Endothelial cell of umbilical vein (primary cell): Measurements from ENCODE around the gene CNOT6. TPM values are rescaled to one million over a fixed set of nuclear protein-coding genes. Genes with fewer than 3 reads are reported as not detected.

Experiments used
- BruUV-seq: library from RNA; stranded (reverse); fragments of 400-500 nt; replicated peaks from 2 replicates; lab custom pipeline; 2021; lab: Mats Ljungman, UMichigan
- CTCF ChIA-PET: fragments of 300-600, 350-600 bp; sonication (Branson Sonifier 250); formaldehyde crosslinking; loops from one replicate; lab custom pipeline; 2021; ENCODE audit warnings: antibody characterized with exemption, inconsistent platforms; lab: Charles Lee
- POLR2A ChIA-PET: fragments of 300-600, 350-600 bp; sonication (Branson Sonifier 250); formaldehyde crosslinking; loops from one replicate; lab custom pipeline; 2021; ENCODE audit warnings: antibody characterized with exemption, inconsistent platforms; lab: Charles Lee
- DNase-seq: peaks from one replicate; pipeline ENCODE4 v3.0.0-alpha.2; 2011; ENCODE audit warnings: low read depth, low spot score
- FAIRE-seq: peaks from 2 replicates; lab custom pipeline; 2011; peaks lifted over from hg19 to GRCh38; lab: Jason Lieb, UNC
- H2AFZ ChIP-seq: 2 replicates; pipeline ENCODE4 v1.6.0; 2012; ENCODE audit warnings: low read depth, low read length, control low read depth, inconsistent platforms
- H3K27ac ChIP-seq: 2 replicates; pipeline ENCODE4 v1.5.1; 2011; ENCODE audit warnings: low read depth, mild to moderate bottlenecking, control low read depth, low read length, moderate library complexity; ENCODE audit not compliant: insufficient read depth
- H3K27me3 ChIP-seq, 2 experiments: 2 replicates each; pipeline versions ENCODE4 v1.6.0 to v1.6.1; 2011; ENCODE audit warnings: low read length in 2 of 2, mixed read lengths in 1 of 2; ENCODE audit not compliant: control insufficient read depth in 2 of 2, insufficient read depth in 2 of 2
- H3K36me3 ChIP-seq, 2 experiments: 2 replicates in 1 of 2; 3 replicates in 1 of 2; pipeline ENCODE4 v1.5.1; 2011; ENCODE audit warnings: low read length in 2 of 2, mild to moderate bottlenecking in 1 of 2, moderate library complexity in 1 of 2; ENCODE audit not compliant: control insufficient read depth in 2 of 2, insufficient read depth in 2 of 2; ENCODE audit errors: extremely low read depth in 1 of 2
- H3K4me1 ChIP-seq: 3 replicates; pipeline ENCODE4 v1.5.1; 2011; ENCODE audit warnings: mild to moderate bottlenecking, low read length; ENCODE audit not compliant: control insufficient read depth, insufficient read depth; ENCODE audit errors: extremely low read depth
- H3K4me2 ChIP-seq: 2 replicates; pipeline ENCODE4 v1.6.1; 2011; ENCODE audit warnings: low read length, control low read depth, mixed read lengths; ENCODE audit not compliant: insufficient read depth
- H3K4me3 ChIP-seq, 3 experiments: fragments of 200-600 bp in 1 of 3; sonication (generic), shearing (Covaris generic) in 1 of 3; replicated peaks in 1 of 3; 2 replicates each; pipeline ENCODE4 v1.5.1; 2011 to 2016; ENCODE audit warnings: control low read depth in 3 of 3, low read length in 3 of 3, mild to moderate bottlenecking in 2 of 3, inconsistent platforms in 1 of 3, low read depth in 1 of 3, moderate library complexity in 1 of 3; ENCODE audit not compliant: insufficient read depth in 1 of 3
- H3K79me2 ChIP-seq: 2 replicates; pipeline ENCODE4 v1.6.0; 2012; ENCODE audit warnings: low read length, inconsistent platforms; ENCODE audit not compliant: control insufficient read depth, insufficient read depth
- H3K9ac ChIP-seq: replicated peaks from 2 replicates; pipeline ENCODE3; 2011; ENCODE audit warnings: low read length, control low read depth; ENCODE audit not compliant: insufficient read depth; ENCODE audit errors: extremely low read depth
- H3K9me1 ChIP-seq: replicated peaks from 3 replicates; pipeline ENCODE4 v1.6.0; 2011; ENCODE audit warnings: mild to moderate bottlenecking, low read length; ENCODE audit not compliant: control insufficient read depth, insufficient read depth; ENCODE audit errors: extremely low read depth
- H3K9me3 ChIP-seq: replicated peaks from 2 replicates; pipeline ENCODE4 v1.5.1; 2012; ENCODE audit warnings: low read length, inconsistent platforms; ENCODE audit not compliant: control insufficient read depth, insufficient read depth
- H4K20me1 ChIP-seq: replicated peaks from 2 replicates; pipeline ENCODE3; 2011; ENCODE audit warnings: mild to moderate bottlenecking, low read length; ENCODE audit not compliant: control insufficient read depth, insufficient read depth; ENCODE audit errors: extremely low read depth
- EZH2 ChIP-seq: IDR thresholded peaks from 2 replicates; pipeline ENCODE4 v1.6.1; 2012; ENCODE audit warnings: borderline replicate concordance, low read depth, mild to moderate bottlenecking, moderate library complexity, low read length, inconsistent platforms; ENCODE audit not compliant: severe bottlenecking
- FOS ChIP-seq: IDR thresholded peaks from 2 replicates; pipeline ENCODE4 v1.6.1; 2011; ENCODE audit warnings: mild to moderate bottlenecking, low read length, moderate library complexity, borderline replicate concordance; ENCODE audit not compliant: insufficient read depth
- GATA2 ChIP-seq: IDR thresholded peaks from 2 replicates; pipeline ENCODE4 v1.7.0; 2011; ENCODE audit warnings: low read depth, mild to moderate bottlenecking, moderate library complexity, mixed read lengths, low read length; ENCODE audit not compliant: insufficient read length, insufficient read depth
- JUN ChIP-seq: IDR thresholded peaks from 2 replicates; pipeline ENCODE4 v1.6.1; 2011; ENCODE audit warnings: borderline replicate concordance, low read depth; ENCODE audit not compliant: insufficient read length, insufficient read depth
- MYC ChIP-seq: IDR thresholded peaks from one replicate; pipeline ENCODE4 v1.6.1; 2011; ENCODE audit warnings: mild to moderate bottlenecking, low read depth, low read length
- POLR2A ChIP-seq: IDR thresholded peaks from 2 replicates; pipeline ENCODE4 v1.6.1; 2012; ENCODE audit warnings: low read depth, mild to moderate bottlenecking, control low read depth, low read length
- POLR2AphosphoS5 ChIP-seq: IDR thresholded peaks from 2 replicates; pipeline ENCODE4 v1.6.1; 2012; ENCODE audit warnings: low read depth, mild to moderate bottlenecking, control low read depth, low read length, moderate library complexity; ENCODE audit not compliant: insufficient read depth
- dilution Hi-C: fragments of 300-500 bp; cut with MboI; formaldehyde crosslinking; loops from one replicate; pipeline ENCODE4 v1.15.0; 2019; ENCODE audit warnings: low sequenced_read_pairs; ENCODE audit not compliant: extremely low pct_ligation_motif_present
- intact Hi-C: fragments of 100-400 bp; cut with micrococcal nuclease; formaldehyde crosslinking; loops from one replicate; pipeline ENCODE4 v1.10.0; 2022
- polyA plus RNA-seq, 4 experiments: library from polyadenylated mRNA; depleted of rRNA in 3 of 4; stranded (reverse) in 3 of 4; unstranded in 1 of 4; fragments of >200 nt; gene quantifications; 2 replicates each; pipeline versions ENCODE4 v1.2.1 to v1.2.3, GENCODE V29; 2011 to 2012; ENCODE audit warnings: missing spikeins in 1 of 4
- total RNA-seq: library from RNA; stranded (reverse); gene quantifications from 2 replicates; pipeline ENCODE4 v1.2.3, GENCODE V29; 2021
- TF ChIP-seq, protein P1 (sequence below), 2 donors: IDR thresholded peaks; 1 replicate in 1 of 2; 2 replicates in 1 of 2; pipeline ENCODE4 v1.5.1; 2011; ENCODE audit warnings: low read length in 2 of 2, mild to moderate bottlenecking in 2 of 2, moderate library complexity in 2 of 2, control low read depth in 1 of 2, inconsistent platforms in 1 of 2, low read depth in 1 of 2; ENCODE audit not compliant: insufficient read depth in 1 of 2; ENCODE audit errors: extremely low read depth in 1 of 2
- TF ChIP-seq, protein P2 (sequence below): IDR thresholded peaks from 2 replicates; pipeline ENCODE4 v1.6.1; 2011; ENCODE audit not compliant: insufficient read depth, insufficient read length

CNOT6 gene
- total and polyA plus RNA-seq, 2 donors (not counting 3 experiments of a cell fraction or from before 2014, with no cell fraction given): 9.2 to 33.8 TPM

DNA sequence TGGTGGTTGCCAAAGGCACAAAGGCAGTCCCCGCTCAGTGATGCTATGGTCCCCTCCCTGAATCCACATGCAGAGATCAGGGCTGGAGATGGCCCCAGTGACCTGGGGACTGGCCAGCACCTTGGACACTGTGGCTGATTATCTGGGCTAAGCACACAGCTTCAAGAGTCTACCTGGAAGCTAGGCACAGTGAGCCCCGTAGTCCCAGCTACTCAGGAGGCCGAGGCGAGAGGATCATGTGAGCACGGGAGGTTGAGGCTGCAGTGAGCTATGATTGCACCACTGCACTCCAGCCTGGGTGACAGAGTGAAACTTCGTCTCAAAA, 105.4 kb downstream of the CNOT6 start:
- Histone ChIP-seq H3K27ac (no peak overlapping the region), H3K4me1 (peaks cover 3% of the 10 kb centered on the region), H3K9me1 (no peaks in the 10 kb centered on the region), H3K9me3 (no peaks in the 10 kb centered on the region), H4K20me1 (no peaks in the 10 kb centered on the region), H3K27me3 (no peaks in the 10 kb centered on the region), H3K79me2 (no peaks in the 10 kb centered on the region), H3K36me3 (no peaks in the 10 kb centered on the region), H3K4me3 (no peak overlapping the region), H2AFZ (no peak overlapping the region), H3K4me2 (no peak overlapping the region), H3K9ac (no peak overlapping the region)
- TF ChIP-seq FOS (no peak), EZH2 (no peak), POLR2A (no peak), POLR2AphosphoS5 (no peak), JUN (no peak), MYC (no peak), GATA2 (no peak)
- TF ChIP-seq, protein P1, sequence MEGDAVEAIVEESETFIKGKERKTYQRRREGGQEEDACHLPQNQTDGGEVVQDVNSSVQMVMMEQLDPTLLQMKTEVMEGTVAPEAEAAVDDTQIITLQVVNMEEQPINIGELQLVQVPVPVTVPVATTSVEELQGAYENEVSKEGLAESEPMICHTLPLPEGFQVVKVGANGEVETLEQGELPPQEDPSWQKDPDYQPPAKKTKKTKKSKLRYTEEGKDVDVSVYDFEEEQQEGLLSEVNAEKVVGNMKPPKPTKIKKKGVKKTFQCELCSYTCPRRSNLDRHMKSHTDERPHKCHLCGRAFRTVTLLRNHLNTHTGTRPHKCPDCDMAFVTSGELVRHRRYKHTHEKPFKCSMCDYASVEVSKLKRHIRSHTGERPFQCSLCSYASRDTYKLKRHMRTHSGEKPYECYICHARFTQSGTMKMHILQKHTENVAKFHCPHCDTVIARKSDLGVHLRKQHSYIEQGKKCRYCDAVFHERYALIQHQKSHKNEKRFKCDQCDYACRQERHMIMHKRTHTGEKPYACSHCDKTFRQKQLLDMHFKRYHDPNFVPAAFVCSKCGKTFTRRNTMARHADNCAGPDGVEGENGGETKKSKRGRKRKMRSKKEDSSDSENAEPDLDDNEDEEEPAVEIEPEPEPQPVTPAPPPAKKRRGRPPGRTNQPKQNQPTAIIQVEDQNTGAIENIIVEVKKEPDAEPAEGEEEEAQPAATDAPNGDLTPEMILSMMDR (IDR thresholded peaks at IDR 0.05; ENCODE audit: extremely low read depth in 1 of 2, insufficient read depth in 1 of 2, low read depth in 1 of 2, low read length in 2 of 2): no peak
- TF ChIP-seq, protein P2, sequence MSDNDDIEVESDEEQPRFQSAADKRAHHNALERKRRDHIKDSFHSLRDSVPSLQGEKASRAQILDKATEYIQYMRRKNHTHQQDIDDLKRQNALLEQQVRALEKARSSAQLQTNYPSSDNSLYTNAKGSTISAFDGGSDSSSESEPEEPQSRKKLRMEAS: no peak
- ChIA-PET CTCF (no interaction called here), POLR2A (no interaction called here)
- no TSS peak for BruUV-seq
- FAIRE-seq (no peak), DNase-seq (no peak)
- intact Hi-C loops (no loop called here), dilution Hi-C loops (no loop called here)
